BE2C (cell line): ENCODE data around the gene RABGGTA.
"Not testable (repeated sequence)": the region's sequence is repeated elsewhere in the genome, so short reads cannot be mapped to it uniquely, and the experiment has no call there.

Experiments used
- DNase-seq: peaks from one replicate; pipeline ENCODE4 v3.0.0-alpha.2; 2020
- H3K27me3 ChIP-seq: fragments of 250-450 bp; sonication (Bioruptor Pico); 2 replicates; pipeline ENCODE4 v1.5.1; 2020; ENCODE audit warnings: mild to moderate bottlenecking
- H3K36me3 ChIP-seq: fragments of 250-450 bp; sonication (Bioruptor Pico); 2 replicates; pipeline ENCODE4 v1.5.1; 2020; ENCODE audit warnings: mild to moderate bottlenecking
- H3K4me1 ChIP-seq: fragments of 250-450 bp; sonication (Bioruptor Pico); 2 replicates; pipeline ENCODE4 v1.5.1; 2020
- H3K4me3 ChIP-seq: 2 replicates; pipeline ENCODE4 v1.5.1; 2011; ENCODE audit warnings: low read depth, low read length
- H3K9me3 ChIP-seq: fragments of 250-450 bp; sonication (Bioruptor Pico); 2 replicates; pipeline ENCODE4 v1.5.1; 2020
- TF ChIP-seq, protein P1 (sequence below): IDR thresholded peaks from 2 replicates; pipeline ENCODE4 v1.5.1; 2012; ENCODE audit warnings: mild to moderate bottlenecking, low read depth, low read length

RABGGTA gene

DNA sequence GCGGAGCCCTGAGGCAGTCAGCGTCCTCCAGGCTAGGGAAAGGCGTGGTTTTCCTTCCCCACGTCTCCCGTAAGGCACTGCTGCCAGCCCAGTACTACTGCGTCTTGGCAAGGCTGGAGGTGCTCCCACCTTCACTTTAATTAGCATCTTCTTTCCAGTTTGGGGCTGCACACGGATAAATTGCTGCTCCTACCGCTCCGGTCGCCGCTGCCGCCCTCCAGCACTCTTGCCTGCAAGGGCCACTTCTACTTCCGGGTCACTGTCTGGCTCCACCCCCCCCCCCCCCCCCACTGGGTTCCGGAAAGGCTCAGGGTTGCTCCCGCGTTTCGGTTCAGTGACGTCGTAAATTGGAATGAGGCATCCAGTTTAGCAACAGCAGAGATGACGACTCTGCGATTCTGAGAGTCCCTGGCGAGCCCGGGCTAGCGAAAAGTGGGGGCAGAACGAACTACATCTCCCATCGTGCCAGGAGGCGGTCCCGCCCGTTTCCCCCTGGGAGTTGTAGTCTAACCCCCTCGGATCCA lies 39.2 kb downstream of the RABGGTA start, which contains the start of gene NEDD8:
NEDD8 (minus strand) TSS at position 247 of the 524 bp plus-strand sequence; CDS start at position 147, 100 bp downstream.
- TF ChIP-seq, protein P1, sequence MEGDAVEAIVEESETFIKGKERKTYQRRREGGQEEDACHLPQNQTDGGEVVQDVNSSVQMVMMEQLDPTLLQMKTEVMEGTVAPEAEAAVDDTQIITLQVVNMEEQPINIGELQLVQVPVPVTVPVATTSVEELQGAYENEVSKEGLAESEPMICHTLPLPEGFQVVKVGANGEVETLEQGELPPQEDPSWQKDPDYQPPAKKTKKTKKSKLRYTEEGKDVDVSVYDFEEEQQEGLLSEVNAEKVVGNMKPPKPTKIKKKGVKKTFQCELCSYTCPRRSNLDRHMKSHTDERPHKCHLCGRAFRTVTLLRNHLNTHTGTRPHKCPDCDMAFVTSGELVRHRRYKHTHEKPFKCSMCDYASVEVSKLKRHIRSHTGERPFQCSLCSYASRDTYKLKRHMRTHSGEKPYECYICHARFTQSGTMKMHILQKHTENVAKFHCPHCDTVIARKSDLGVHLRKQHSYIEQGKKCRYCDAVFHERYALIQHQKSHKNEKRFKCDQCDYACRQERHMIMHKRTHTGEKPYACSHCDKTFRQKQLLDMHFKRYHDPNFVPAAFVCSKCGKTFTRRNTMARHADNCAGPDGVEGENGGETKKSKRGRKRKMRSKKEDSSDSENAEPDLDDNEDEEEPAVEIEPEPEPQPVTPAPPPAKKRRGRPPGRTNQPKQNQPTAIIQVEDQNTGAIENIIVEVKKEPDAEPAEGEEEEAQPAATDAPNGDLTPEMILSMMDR, result no peak
- H3K27me3 ChIP-seq, result no peaks in the 10 kb centered on the region
- no peaks in the 10 kb centered on the region for H3K9me3 ChIP-seq
- peak; percentile 90 for DNase-seq
- H3K4me3 ChIP-seq, result peak within 1 kb of the TSS; percentile 90
- peaks cover 4% of the 10 kb centered on the region; the same call in 1 of the 2 replicates for H3K4me1 ChIP-seq
- H3K36me3 ChIP-seq, result peaks cover 25% of the 10 kb centered on the region

DNA sequence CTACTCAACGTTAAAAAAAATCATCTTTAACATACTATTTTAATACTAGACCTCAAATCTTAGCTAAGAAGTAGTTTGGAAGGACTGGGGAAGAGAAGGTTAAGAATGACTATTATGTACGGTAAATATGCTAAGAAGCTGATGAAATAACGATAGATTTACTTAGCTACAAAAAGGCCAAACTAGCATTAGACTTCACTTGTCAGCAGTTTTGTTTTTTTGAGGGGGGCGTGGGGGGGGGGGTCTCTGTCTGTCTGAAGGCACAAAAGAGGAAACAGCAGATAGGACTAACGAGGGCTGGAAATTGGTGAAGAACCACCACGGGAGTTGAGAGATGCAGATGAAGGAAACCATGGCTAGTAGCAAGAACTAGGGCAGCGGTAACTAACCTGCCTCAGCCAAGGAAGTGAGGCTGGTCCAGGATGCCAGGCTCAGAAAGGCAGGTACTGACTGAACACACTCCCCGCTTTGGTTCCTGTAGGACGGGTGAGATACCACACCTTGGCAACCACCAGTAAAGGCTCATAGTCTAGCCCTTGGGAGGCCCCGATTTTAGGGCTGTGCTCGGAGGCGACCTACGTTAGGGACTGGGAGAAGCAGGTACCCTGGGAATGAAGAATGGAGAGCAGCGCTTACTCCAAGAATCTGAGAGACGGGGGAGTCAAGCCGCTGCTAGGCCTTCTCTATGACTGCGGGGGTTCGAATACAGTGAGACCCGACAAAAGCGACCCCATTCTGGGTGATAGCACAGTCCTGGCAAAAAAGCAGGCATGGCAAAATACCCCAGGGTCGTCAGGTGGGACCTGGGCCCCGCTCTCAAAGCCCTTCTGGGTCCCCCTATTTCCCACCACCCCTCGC lies 39.9 kb downstream of the RABGGTA start:
- H3K27me3 ChIP-seq, result no peaks in the 10 kb centered on the region
- peaks cover 4% of the 10 kb centered on the region; the same call in 1 of the 2 replicates for H3K4me1 ChIP-seq
- TF ChIP-seq, protein P1, result no peak
- no peaks in the 10 kb centered on the region for H3K9me3 ChIP-seq
- H3K36me3 ChIP-seq, result peaks cover 19% of the 10 kb centered on the region
- peak overlapping the region; percentile 90 for H3K4me3 ChIP-seq
- no peak for DNase-seq

DNA sequence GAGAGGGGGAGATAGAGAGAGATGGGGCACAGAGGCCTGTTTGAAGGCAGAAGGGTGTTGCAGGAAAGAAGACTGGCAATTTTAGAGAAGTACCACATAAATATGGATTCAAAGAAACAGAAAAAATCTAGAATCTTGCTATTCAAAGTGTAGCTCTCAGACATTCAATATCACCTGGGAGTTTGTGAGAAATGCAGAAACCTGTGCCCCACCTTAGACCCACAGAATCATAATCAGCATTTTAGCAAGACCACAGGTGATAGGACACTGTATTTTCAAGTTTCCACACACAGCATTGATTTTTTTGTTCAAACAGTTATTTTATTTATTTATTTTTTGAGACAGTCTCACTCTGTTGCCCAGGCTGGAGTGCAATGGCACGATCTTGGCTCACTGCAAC lies 42.5 kb downstream of the RABGGTA start:
- TF ChIP-seq, protein P1, result no peak
- Histone ChIP-seq H3K9me3 (no peaks in the 10 kb centered on the region), H3K4me3 (no peak overlapping the region), H3K27me3 (no peaks in the 10 kb centered on the region), H3K36me3 (peaks cover 14% of the 10 kb centered on the region), H3K4me1 (peaks cover 4% of the 10 kb centered on the region; the same call in 1 of the 2 replicates)
- no peak for DNase-seq

DNA sequence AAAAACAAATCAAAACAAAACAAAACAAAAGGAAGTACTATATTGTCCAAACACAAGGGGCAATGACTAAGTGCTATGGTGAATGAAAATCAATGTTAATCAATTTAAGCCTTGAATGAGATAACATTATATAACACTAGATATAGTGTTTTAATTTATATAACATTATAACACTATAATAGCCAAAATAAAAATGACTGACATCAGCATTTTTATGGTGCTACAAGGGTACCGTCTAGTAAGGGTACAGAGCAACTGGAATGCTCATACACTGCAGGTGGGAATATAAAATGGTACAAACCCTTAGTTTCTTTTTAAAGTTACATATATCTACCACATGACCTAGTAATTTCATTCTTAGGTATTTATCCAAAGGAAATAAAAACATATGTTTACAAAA lies 44.9 kb downstream of the RABGGTA start:
- TF ChIP-seq, protein P1, result no peak
- Histone ChIP-seq H3K4me1 (no peaks in the 10 kb centered on the region), H3K27me3 (no peaks in the 10 kb centered on the region)

DNA sequence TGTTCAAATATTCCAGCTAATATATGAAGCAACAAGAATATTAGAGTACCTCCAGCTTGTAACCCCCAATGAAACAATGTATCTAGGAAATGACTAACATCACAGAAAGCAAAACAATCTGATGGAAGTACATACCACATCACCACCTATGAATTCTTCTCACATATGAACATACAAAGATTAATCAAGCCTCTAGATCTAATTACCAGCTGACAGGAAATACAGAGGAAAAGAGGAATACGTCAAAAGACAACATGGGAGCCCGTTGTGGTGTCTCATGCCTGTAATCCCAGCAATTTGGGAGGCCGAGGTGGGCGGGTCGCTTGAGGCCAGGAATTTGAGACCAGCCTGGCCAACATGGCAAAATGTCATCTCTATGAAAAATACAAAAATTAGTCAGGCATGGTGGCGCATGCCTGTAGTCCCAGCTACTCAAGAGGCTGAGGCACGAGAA lies 46.8 kb downstream of the RABGGTA start:
- Histone ChIP-seq H3K27me3 (no peaks in the 10 kb centered on the region), H3K4me3 (no peak overlapping the region), H3K9me3 (no peaks in the 10 kb centered on the region), H3K4me1 (no peaks in the 10 kb centered on the region), H3K36me3 (peaks cover 14% of the 10 kb centered on the region)
- TF ChIP-seq, protein P1, result no peak
- DNase-seq, result no peak

More for the DNA sequence above, 44.9 kb downstream of the RABGGTA start:
- DNase-seq, result no peak
- peaks cover 14% of the 10 kb centered on the region for H3K36me3 ChIP-seq
- H3K9me3 ChIP-seq, result no peaks in the 10 kb centered on the region
- H3K4me3 ChIP-seq, result no peak overlapping the region

DNA sequence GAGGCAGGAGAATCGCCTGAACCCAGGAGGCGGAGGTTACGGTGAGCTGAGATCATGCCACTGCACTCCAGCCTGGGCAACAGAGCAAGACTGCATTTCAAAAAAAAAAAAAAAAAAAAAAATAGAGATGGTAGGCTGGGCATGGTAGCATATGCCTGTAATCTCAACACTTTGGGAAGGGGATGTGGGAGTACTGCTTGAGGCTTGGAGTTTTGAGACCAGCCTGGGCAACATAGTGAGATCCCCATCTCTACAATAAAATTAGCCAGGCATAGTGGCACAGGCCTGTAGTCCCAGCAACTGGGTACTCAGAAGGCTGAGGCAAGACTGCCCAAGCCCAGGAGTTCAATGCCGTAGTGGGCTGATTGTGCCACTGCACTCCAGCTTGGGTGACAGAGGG lies 48.4 kb downstream of the RABGGTA start:
- H3K9me3 ChIP-seq, DNase-seq, H3K4me1 ChIP-seq, H3K27me3 ChIP-seq, H3K4me3 ChIP-seq: not testable (repeated sequence)
- H3K36me3 ChIP-seq, result peaks cover 10% of the 10 kb centered on the region
